B cell (primary cell): Measurements from ENCODE around the gene PEPD.

ENCODE experiments used
- CTCF ChIP-seq: fragments of 200-600 bp; IDR thresholded peaks from one replicate; pipeline ENCODE4 v1.8.0; 2022; ENCODE audit warnings: antibody characterized with exemption, mild to moderate bottlenecking
- EZH2 ChIP-seq: IDR thresholded peaks from 2 replicates; pipeline ENCODE4 v1.6.1; 2012; ENCODE audit warnings: borderline replicate concordance, low read depth, mild to moderate bottlenecking, moderate library complexity, low read length; ENCODE audit not compliant: insufficient read depth, poor library complexity, severe bottlenecking

GRCh38 chr19:33499248-33499647 is 22.3 kb downstream of the PEPD start:
- TF ChIP-seq CTCF (no peak), EZH2 (no peak)
